ENCODE data around the gene ABTB2. TPM values are rescaled to one million over a fixed set of nuclear protein-coding genes. Genes with fewer than 3 reads are reported as not detected.

ABTB2 gene
- polyA plus RNA-seq, 1 of the 3 experiments (the other 2 are of a cell fraction): 7.8 TPM

DNA sequence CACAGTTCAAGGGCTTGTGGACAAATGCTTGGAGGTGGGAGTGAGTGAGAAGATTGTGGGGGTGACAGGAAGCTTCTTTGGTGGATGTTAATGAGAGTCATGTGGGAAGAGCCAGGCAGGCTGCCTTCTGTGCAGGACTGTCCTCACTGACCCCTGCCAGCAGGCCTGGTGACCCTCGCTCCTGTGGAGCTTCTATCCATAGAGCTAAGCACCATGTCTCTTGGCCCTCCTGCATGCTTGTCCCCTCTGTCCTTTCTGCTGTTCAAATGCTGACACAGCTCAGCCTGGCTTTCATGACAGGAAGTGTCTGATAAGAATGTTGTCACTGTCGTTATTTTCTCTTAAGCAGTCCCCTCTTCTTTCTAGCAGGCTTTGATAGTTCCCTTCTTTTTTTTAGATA is 214.8 kb downstream of the ABTB2 start:
- Histone ChIP-seq H3K27ac (ENCODE audit: low read depth in 2 of 2, low read length in 1 of 2) (no peak overlapping the region), H3K4me3 (ENCODE audit: low read depth in 2 of 2, low read length in 1 of 2) (no peak overlapping the region), H3K27me3 (ENCODE audit: insufficient read depth) (no peaks in the 10 kb centered on the region), H3K36me3 (replicated peaks in 1 of 2; ENCODE audit: control insufficient read depth in 1 of 2, insufficient read depth in 2 of 2, low read length in 1 of 2) (peaks cover 39 to 96% of the 10 kb centered on the region in 2 experiments), H3F3A (replicated peaks; ENCODE audit: insufficient read depth) (no peaks in the 10 kb centered on the region), H3K9me3 (no peaks in the 10 kb centered on the region), H4K20me1 (ENCODE audit: insufficient read depth) (no peaks in the 10 kb centered on the region), H3K4me2 (no peak overlapping the region), H2AFZ (ENCODE audit: low read depth) (no peak overlapping the region), H3K9ac (no peak overlapping the region), H3K4me1 (ENCODE audit: control insufficient read depth in 1 of 2, insufficient read depth in 2 of 2, low read depth in 1 of 2, low read length in 1 of 2) (no peaks in the 10 kb centered on the region), H3K79me2 (ENCODE audit: insufficient read depth) (no peaks in the 10 kb centered on the region), H3K9me2 (no peaks in the 10 kb centered on the region)
- 88% methylated on average over 2 of the region's 2 CpGs for WGBS (ENCODE audit: low lambda C conversion rate)
- POLR2A ChIA-PET: no interaction called here
- no peak for DNase-seq
- TF ChIP-seq ELF1 (IDR thresholded peaks at IDR 0.05): no peak
- TF ChIP-seq, protein P1, sequence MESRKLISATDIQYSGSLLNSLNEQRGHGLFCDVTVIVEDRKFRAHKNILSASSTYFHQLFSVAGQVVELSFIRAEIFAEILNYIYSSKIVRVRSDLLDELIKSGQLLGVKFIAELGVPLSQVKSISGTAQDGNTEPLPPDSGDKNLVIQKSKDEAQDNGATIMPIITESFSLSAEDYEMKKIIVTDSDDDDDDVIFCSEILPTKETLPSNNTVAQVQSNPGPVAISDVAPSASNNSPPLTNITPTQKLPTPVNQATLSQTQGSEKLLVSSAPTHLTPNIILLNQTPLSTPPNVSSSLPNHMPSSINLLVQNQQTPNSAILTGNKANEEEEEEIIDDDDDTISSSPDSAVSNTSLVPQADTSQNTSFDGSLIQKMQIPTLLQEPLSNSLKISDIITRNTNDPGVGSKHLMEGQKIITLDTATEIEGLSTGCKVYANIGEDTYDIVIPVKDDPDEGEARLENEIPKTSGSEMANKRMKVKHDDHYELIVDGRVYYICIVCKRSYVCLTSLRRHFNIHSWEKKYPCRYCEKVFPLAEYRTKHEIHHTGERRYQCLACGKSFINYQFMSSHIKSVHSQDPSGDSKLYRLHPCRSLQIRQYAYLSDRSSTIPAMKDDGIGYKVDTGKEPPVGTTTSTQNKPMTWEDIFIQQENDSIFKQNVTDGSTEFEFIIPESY (IDR thresholded peaks at IDR 0.05; ENCODE audit: borderline replicate concordance, low read depth): no peak
- TF ChIP-seq EP300 (IDR thresholded peaks at IDR 0.05; ENCODE audit: borderline replicate concordance in 1 of 2, low read depth in 1 of 2, low read length in 1 of 2): no peak
- no peak for TF ChIP-seq SIN3A (IDR thresholded peaks at IDR 0.05; ENCODE audit: borderline replicate concordance, low read depth, low read length)
- CTCF ChIA-PET: interaction anchor here (1.0 to 2.8 kb wide), 3 partner anchors 32 to 349 kb away, joined by 3 to 6 read pairs (median 4); no protein-coding TSS in a partner anchor

- H3K36me3 ChIP-seq (replicated peaks in 1 of 2; ENCODE audit: control insufficient read depth in 1 of 2, insufficient read depth in 2 of 2, low read length in 1 of 2): peaks cover 28 to 92% of the 10 kb centered on the region in 2 experiments
- CTCF ChIA-PET: interaction anchor here (1.2 to 1.6 kb wide), 2 partner anchors 10 to 352 kb away, joined by 4 read pairs; no protein-coding TSS in a partner anchor
Observed at GRCh38 chr11:34140149-34140548, 217.7 kb downstream of the ABTB2 start.

More at GRCh38 chr11:34140149-34140548, 217.7 kb downstream of the ABTB2 start:
- no peak overlapping the region for H3K4me2 ChIP-seq
- H3K9me3 ChIP-seq: no peaks in the 10 kb centered on the region
- H3K27ac ChIP-seq (ENCODE audit: low read depth in 2 of 2, low read length in 1 of 2): no peak overlapping the region
- no peaks in the 10 kb centered on the region for H3K79me2 ChIP-seq (ENCODE audit: insufficient read depth)
- H2AFZ ChIP-seq (ENCODE audit: low read depth): no peak overlapping the region
- no peaks in the 10 kb centered on the region for H3K4me1 ChIP-seq (ENCODE audit: control insufficient read depth in 1 of 2, insufficient read depth in 2 of 2, low read depth in 1 of 2, low read length in 1 of 2)
- H4K20me1 ChIP-seq (ENCODE audit: insufficient read depth): no peaks in the 10 kb centered on the region
- no peak for DNase-seq
- WGBS (ENCODE audit: low lambda C conversion rate): 90% methylated on average over 6 of the region's 11 CpGs
- H3K9ac ChIP-seq: no peak overlapping the region
- POLR2A ChIA-PET: no interaction called here
- H3F3A ChIP-seq (replicated peaks; ENCODE audit: insufficient read depth): no peaks in the 10 kb centered on the region
- no peak for TF ChIP-seq CTCF (IDR thresholded peaks at IDR 0.05)
- TF ChIP-seq JUND (IDR thresholded peaks at IDR 0.05): no peak
- TF ChIP-seq, protein P2, sequence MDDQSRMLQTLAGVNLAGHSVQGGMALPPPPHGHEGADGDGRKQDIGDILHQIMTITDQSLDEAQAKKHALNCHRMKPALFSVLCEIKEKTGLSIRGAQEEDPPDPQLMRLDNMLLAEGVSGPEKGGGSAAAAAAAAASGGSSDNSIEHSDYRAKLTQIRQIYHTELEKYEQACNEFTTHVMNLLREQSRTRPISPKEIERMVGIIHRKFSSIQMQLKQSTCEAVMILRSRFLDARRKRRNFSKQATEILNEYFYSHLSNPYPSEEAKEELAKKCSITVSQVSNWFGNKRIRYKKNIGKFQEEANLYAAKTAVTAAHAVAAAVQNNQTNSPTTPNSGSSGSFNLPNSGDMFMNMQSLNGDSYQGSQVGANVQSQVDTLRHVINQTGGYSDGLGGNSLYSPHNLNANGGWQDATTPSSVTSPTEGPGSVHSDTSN (IDR thresholded peaks at IDR 0.05): no peak
- no peak for TF ChIP-seq SMC3 (IDR thresholded peaks at IDR 0.05; ENCODE audit: low read depth, low read length)
- TF ChIP-seq YY1 (IDR thresholded peaks at IDR 0.05; ENCODE audit: low read depth): no peak
- no peak for TF ChIP-seq SIN3A (IDR thresholded peaks at IDR 0.05; ENCODE audit: borderline replicate concordance, low read depth, low read length)
- TF ChIP-seq NFIC (IDR thresholded peaks at IDR 0.05; ENCODE audit: borderline replicate concordance): no peak
- no peak for TF ChIP-seq RAD21 (IDR thresholded peaks at IDR 0.05; ENCODE audit: low read length)
- no peak for TF ChIP-seq RCOR1 (IDR thresholded peaks at IDR 0.05; ENCODE audit: low read length)
- TF ChIP-seq NRF1 (IDR thresholded peaks at IDR 0.05; ENCODE audit: low read depth, low read length): no peak
- TF ChIP-seq TCF12 (IDR thresholded peaks at IDR 0.05): no peak
- no peak for TF ChIP-seq POLR2AphosphoS5 (IDR thresholded peaks at IDR 0.05; ENCODE audit: low read depth, low read length)
- no peak for TF ChIP-seq FOXJ3 (CRISPR knock-in tag; IDR thresholded peaks at IDR 0.05)
- TF ChIP-seq, protein P1 (IDR thresholded peaks at IDR 0.05; ENCODE audit: borderline replicate concordance, low read depth): no peak
- H3K4me3 ChIP-seq (ENCODE audit: low read depth in 2 of 2, low read length in 1 of 2): no peak overlapping the region
- H3K9me2 ChIP-seq: no peaks in the 10 kb centered on the region
- H3K27me3 ChIP-seq (ENCODE audit: insufficient read depth): no peaks in the 10 kb centered on the region

Data from SK-N-SH (cell line).